Brain microvascular endothelial cell (primary cell): ENCODE data around the gene EXOC4.
A peak's percentile ranks its signal among the peaks of the same experiment; 100 is the strongest.

Experiments used
- DNase-seq: peaks from one replicate; pipeline ENCODE4 v3.0.0-alpha.2; 2020
- H3K27ac ChIP-seq: fragments of 250-450 bp; sonication (Bioruptor Pico); 2 replicates; pipeline ENCODE4 v1.5.1; 2020; ENCODE audit warnings: mild to moderate bottlenecking, moderate library complexity
- H3K27me3 ChIP-seq: fragments of 250-450 bp; sonication (Bioruptor Pico); replicated peaks from 2 replicates; pipeline ENCODE4 v1.5.1; 2020; ENCODE audit warnings: mild to moderate bottlenecking
- H3K36me3 ChIP-seq: fragments of 250-450 bp; sonication (Bioruptor Pico); replicated peaks from 2 replicates; pipeline ENCODE4 v1.5.1; 2020; ENCODE audit warnings: mild to moderate bottlenecking
- H3K4me3 ChIP-seq: 2 replicates; pipeline ENCODE4 v1.5.1; 2011; ENCODE audit warnings: low read depth, mild to moderate bottlenecking, control low read depth, low read length, moderate library complexity
- CTCF ChIP-seq: IDR thresholded peaks from 2 replicates; pipeline ENCODE4 v1.5.1; 2011; ENCODE audit warnings: low read depth, mild to moderate bottlenecking, moderate library complexity, low read length, control low read depth, inconsistent platforms; ENCODE audit errors: missing control alignments
- in situ Hi-C: cut with HindIII; loops from 2 replicates; pipeline ENCODE4 v1.10.0; 2017; ENCODE audit warnings: low sequenced_read_pairs, low pct_ligation_motif_present

The EXOC4 gene

GRCh38 chr7:133861876-133862275 lies 609.0 kb downstream of the EXOC4 start:
- no peak overlapping the region for H3K4me3 ChIP-seq
- in situ Hi-C loops: no loop called here
- H3K36me3 ChIP-seq: no peaks in the 10 kb centered on the region
- no peak for DNase-seq
- no peak for TF ChIP-seq CTCF
- no peaks in the 10 kb centered on the region for H3K27me3 ChIP-seq
- H3K27ac ChIP-seq: no peak overlapping the region

DNA sequence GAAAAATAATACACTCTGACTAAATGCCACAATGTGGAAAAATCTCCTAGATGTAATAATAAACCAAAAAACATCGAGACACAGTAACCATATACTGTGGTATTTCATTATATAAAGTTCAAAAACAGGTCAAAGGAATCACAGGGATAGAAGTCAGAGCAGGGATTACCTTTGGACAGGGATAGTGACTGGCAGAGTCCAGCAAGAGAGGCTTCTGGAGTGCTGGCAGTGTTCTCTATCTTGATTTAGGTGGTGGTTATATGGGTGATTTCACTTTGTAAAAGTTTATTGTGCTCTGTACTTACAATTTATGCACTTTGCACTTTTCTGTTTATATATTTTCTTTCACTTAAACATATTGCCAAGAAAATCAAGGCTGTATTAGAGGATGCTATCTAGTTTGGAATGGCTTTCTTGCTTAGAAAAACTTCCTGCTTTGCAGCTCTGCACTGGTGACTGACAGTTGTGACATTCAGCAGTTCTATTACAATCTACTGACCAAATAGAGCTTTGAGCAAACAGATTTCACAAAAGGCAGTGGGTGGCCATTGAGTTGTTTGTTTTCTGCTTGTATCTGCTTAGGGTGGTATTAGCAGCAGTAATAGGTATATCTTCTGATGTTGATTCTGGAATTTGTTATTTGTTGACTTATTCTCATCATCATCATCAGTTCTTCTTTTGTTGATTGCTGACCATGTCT lies 610.6 kb downstream of the EXOC4 start:
- no peak overlapping the region for H3K4me3 ChIP-seq
- no peaks in the 10 kb centered on the region for H3K27me3 ChIP-seq
- no peak overlapping the region for H3K27ac ChIP-seq
- no peak for TF ChIP-seq CTCF
- in situ Hi-C loops: no loop called here
- DNase-seq: no peak
- H3K36me3 ChIP-seq: no peaks in the 10 kb centered on the region

DNA sequence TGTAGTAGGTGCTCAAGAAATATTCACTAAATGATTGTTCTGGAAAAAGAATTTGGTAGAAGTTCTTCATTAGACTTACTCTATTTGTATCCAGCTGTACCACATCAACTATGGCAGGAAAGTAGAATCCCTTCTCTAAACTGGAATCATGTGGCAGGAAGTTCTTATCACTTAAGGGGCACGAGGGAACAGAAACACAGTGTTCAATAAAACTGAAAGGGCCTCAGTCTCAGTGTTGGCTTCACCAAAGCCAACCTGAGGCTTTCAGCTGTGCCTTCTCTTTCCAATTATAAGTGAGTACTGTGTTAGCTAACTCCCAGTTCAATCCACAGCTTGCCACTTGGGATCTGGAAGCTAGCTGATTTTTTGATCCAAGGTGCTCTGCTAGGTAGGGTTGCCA lies 616.7 kb downstream of the EXOC4 start:
- in situ Hi-C loops: no loop called here
- no peak for DNase-seq
- no peaks in the 10 kb centered on the region for H3K36me3 ChIP-seq
- no peaks in the 10 kb centered on the region for H3K27me3 ChIP-seq
- H3K27ac ChIP-seq: no peak overlapping the region
- H3K4me3 ChIP-seq: no peak overlapping the region
- no peak for TF ChIP-seq CTCF

DNA sequence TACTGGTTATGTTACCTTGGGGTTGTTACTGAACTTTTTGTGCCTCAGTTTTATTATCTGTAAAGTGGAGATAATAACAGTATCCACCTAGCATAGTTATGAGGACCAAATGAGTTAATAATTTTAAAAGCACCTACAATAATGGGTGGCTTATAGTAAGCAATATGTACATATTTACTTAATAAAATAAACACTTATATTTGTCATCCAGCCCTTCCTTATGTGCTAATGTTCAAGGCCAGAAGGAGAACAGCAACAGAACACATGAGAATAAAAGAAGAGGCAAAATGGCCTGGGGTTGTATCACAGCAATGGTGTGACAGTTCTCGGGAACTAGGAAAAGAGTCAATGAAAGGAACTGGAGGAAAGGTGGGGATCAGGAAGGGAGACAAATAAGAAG lies 618.9 kb downstream of the EXOC4 start:
- Histone ChIP-seq H3K4me3 (no peak overlapping the region), H3K27me3 (no peaks in the 10 kb centered on the region), H3K36me3 (no peaks in the 10 kb centered on the region), H3K27ac (no peak overlapping the region)
- DNase-seq: no peak
- TF ChIP-seq CTCF: no peak
- in situ Hi-C loops: no loop called here

GRCh38 chr7:133873187-133873586 lies 620.3 kb downstream of the EXOC4 start:
- H3K4me3 ChIP-seq: no peak overlapping the region
- no peak for TF ChIP-seq CTCF
- in situ Hi-C loops: no loop called here
- DNase-seq: no peak
- no peaks in the 10 kb centered on the region for H3K36me3 ChIP-seq
- H3K27ac ChIP-seq: no peak overlapping the region
- no peaks in the 10 kb centered on the region for H3K27me3 ChIP-seq

DNA sequence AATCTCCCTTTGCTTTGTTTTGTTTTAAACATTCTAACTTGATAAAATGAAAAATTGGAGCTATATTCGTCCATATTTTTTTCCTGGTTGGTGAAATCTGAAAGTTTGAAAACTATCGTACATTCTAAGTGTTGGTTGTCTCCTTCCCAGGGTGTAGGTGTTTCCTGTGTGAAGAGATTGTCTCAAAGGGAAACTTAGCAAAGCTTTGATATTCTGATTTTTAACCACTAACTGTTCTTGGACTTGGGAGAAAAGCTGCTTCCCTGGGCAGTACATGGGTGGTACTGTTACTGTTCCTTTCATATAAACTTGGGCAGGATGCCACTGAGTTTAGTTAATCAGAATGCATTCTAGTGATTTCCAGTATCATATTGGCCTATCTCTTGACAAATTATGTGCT lies 620.8 kb downstream of the EXOC4 start:
- H3K4me3 ChIP-seq: no peak overlapping the region
- H3K27me3 ChIP-seq: no peaks in the 10 kb centered on the region
- in situ Hi-C loops: no loop called here
- H3K36me3 ChIP-seq: no peaks in the 10 kb centered on the region
- no peak for TF ChIP-seq CTCF
- peak; percentile 3 for DNase-seq
- no peak overlapping the region for H3K27ac ChIP-seq
